ENCODE measurements around the gene IL1RN. TPM values are rescaled to one million over a fixed set of nuclear protein-coding genes. Genes with fewer than 3 reads are reported as not detected.

Gene IL1RN
- total RNA-seq, 1 donor: 203 TPM

GRCh38 chr2:113166187-113166645, 38.8 kb downstream of the IL1RN start:
- H3K27me3 ChIP-seq (ENCODE audit: insufficient read depth, low read length): no peaks in the 10 kb centered on the region

DNA sequence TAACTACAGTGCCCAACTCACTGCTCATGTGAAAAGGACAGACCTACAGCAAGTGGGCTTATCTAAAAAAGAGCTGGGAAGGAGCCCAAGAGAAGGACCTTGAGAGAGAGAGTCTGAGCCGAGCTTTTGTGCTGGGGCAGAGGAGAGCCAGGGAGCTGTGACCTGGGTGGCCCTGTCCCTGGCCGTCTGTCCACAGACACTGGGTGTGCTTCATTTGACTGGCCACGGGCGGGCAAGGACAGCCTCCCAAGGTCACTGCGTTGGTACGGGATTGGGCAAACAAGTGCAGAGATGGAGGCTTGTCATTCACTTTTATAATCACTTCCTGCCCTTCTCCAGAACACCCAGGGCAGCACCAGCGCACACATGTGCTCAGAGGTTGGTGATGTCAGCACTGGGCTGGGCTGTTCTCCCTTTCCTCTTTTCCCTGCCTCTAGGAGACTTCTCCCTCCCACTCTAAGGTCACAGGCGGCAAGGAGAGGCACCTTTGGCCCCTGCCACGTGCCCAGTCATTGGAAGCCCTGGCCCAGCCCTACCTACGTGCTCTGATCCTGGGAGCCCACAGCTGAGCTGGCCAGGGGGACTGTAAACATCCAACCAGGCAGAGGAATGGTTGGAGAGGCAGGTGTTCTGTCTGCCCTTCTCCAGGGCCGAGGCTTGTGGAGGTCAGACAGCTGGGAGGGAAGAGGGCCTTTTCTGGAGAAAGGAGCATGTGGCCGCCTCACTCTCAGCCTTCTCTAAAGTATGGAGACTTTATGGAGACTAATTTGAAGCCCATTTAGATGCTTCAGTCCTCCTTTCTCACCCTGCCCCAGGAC, 39.9 kb downstream of the IL1RN start:
- Histone ChIP-seq H3K4me1 (ENCODE audit: insufficient read depth, low read length) (peaks cover 50% of the 10 kb centered on the region), H3K9me3 (ENCODE audit: low read depth, low read length) (no peaks in the 10 kb centered on the region), H3K27me3 (ENCODE audit: insufficient read depth, low read length) (no peaks in the 10 kb centered on the region), H3K4me3 (ENCODE audit: low read length) (no peak overlapping the region)

More at GRCh38 chr2:113166187-113166645, 38.8 kb downstream of the IL1RN start:
- no peak overlapping the region for H3K4me3 ChIP-seq (ENCODE audit: low read length)
- peaks cover 40% of the 10 kb centered on the region for H3K4me1 ChIP-seq (ENCODE audit: insufficient read depth, low read length)
- H3K9me3 ChIP-seq (ENCODE audit: low read depth, low read length): no peaks in the 10 kb centered on the region

DNA sequence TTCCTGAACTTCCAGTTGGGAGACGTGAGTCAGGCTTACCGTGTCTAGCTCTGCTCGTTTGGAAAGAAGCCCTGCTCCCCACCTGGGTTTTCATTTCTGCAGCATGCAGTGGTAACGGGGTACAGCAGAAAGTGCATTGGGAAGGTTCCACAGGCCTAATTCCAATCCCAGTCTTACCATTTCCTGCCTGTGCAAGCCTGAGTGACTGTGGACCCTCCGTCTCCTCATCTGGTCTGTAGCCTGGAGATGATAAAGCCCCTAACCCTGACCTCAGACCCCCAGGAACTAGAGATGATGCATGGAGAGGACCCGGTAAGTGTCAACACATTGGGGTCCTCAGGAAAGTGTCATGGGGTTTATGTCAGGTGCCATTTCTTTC, 40.6 kb downstream of the IL1RN start:
- H3K4me1 ChIP-seq (ENCODE audit: insufficient read depth, low read length): peaks cover 56% of the 10 kb centered on the region
- no peak overlapping the region for H3K4me3 ChIP-seq (ENCODE audit: low read length)

GRCh38 chr2:113169002-113169530, 41.7 kb downstream of the IL1RN start:
- Histone ChIP-seq H3K4me1 (ENCODE audit: insufficient read depth, low read length) (peaks cover 65% of the 10 kb centered on the region), H3K9me3 (ENCODE audit: low read depth, low read length) (no peaks in the 10 kb centered on the region), H3K4me3 (ENCODE audit: low read length) (no peak overlapping the region), H3K27me3 (ENCODE audit: insufficient read depth, low read length) (no peaks in the 10 kb centered on the region)

More for the DNA sequence above, 40.6 kb downstream of the IL1RN start:
- no peaks in the 10 kb centered on the region for H3K9me3 ChIP-seq (ENCODE audit: low read depth, low read length)
- H3K27me3 ChIP-seq (ENCODE audit: insufficient read depth, low read length): no peaks in the 10 kb centered on the region

- Histone ChIP-seq H3K9me3 (ENCODE audit: low read depth, low read length) (no peaks in the 10 kb centered on the region), H3K4me1 (ENCODE audit: insufficient read depth, low read length) (peaks cover 70% of the 10 kb centered on the region), H3K27me3 (ENCODE audit: insufficient read depth, low read length) (no peaks in the 10 kb centered on the region), H3K4me3 (ENCODE audit: low read length) (no peak overlapping the region)
These were observed 42.2 kb downstream of the IL1RN start for GRCh38 chr2:113169586-113169985.

- no peaks in the 10 kb centered on the region for H3K9me3 ChIP-seq (ENCODE audit: low read depth, low read length)
- no peaks in the 10 kb centered on the region for H3K27me3 ChIP-seq (ENCODE audit: insufficient read depth, low read length)
- peaks cover 84% of the 10 kb centered on the region for H3K4me1 ChIP-seq (ENCODE audit: insufficient read depth, low read length)
- H3K4me3 ChIP-seq (ENCODE audit: low read length): no peak overlapping the region
These were observed 44.1 kb downstream of the IL1RN start for GRCh38 chr2:113171334-113172075.

GRCh38 chr2:113172721-113173541, 45.5 kb downstream of the IL1RN start:
- no peaks in the 10 kb centered on the region for H3K27me3 ChIP-seq (ENCODE audit: insufficient read depth, low read length)
- H3K9me3 ChIP-seq (ENCODE audit: low read depth, low read length): no peaks in the 10 kb centered on the region
- peaks cover 84% of the 10 kb centered on the region for H3K4me1 ChIP-seq (ENCODE audit: insufficient read depth, low read length)
- no peak overlapping the region for H3K4me3 ChIP-seq (ENCODE audit: low read length)

- H3K9me3 ChIP-seq (ENCODE audit: low read depth, low read length): no peaks in the 10 kb centered on the region
- H3K4me1 ChIP-seq (ENCODE audit: insufficient read depth, low read length): peaks cover 84% of the 10 kb centered on the region
- H3K27me3 ChIP-seq (ENCODE audit: insufficient read depth, low read length): no peaks in the 10 kb centered on the region
- H3K4me3 ChIP-seq (ENCODE audit: low read length): peak within 1 kb of the TSS; percentile 63
These were observed 46.4 kb downstream of the IL1RN start, which contains the start of gene PSD4 for GRCh38 chr2:113173542-113174375. Gene PSD4, plus strand, starts transcription at chr2:113173971. Its CDS starts 8,486 bp downstream, at chr2:113182457.

DNA sequence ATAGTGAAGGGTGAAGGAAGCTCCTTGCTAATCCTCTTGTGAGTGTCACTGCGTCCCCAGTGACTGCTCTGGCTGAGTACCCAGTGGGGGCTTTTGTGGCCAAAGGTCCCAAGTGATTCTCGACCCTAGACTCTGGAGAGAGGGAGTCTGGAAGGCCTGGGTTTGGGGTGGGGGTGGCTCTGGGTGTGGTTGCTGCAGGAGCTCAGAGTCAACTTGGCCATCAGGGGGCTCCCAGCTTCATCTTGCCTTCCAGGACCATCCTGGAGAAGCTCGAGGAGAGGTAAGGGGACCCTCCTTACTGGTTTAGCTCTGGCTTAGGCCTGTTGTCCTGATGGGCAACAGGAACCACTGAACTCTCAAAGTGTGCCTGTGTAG, 47.0 kb downstream of the IL1RN start:
- no peaks in the 10 kb centered on the region for H3K27me3 ChIP-seq (ENCODE audit: insufficient read depth, low read length)
- H3K9me3 ChIP-seq (ENCODE audit: low read depth, low read length): no peaks in the 10 kb centered on the region
- H3K4me1 ChIP-seq (ENCODE audit: insufficient read depth, low read length): peaks cover 84% of the 10 kb centered on the region
- H3K4me3 ChIP-seq (ENCODE audit: low read length): peak overlapping the region; percentile 63

DNA sequence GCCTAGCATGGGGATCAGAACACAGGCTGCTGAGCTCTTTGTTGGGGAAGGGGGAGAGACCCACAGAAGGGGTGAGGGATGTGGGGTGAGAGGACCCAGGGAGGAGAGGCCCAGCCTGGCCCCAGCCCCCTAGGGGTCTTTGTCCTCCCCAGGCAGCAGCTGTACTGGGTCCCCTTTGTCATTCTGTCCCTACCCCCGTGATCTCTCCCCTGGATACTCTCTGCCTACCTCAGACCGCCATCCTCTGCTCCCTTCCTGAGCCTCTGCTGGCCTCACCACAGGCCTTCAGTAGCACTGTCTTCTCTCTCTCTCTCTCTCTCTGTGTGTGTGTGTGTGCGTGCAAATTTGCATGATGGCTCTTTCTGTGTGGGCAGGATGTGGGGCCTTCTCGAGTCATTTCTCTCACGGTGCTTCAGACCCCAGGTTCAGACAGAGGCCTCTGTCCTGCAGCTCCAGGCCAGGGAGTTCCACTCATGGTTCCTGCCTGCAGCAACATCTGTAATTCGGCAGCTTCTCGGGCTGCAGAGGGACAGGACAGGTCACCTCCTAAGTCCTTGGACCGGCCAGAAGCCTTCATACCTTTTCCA, 47.7 kb downstream of the IL1RN start:
- H3K27me3 ChIP-seq (ENCODE audit: insufficient read depth, low read length): no peaks in the 10 kb centered on the region

GRCh38 chr2:113175736-113176695, 48.6 kb downstream of the IL1RN start:
- peak overlapping the region; percentile 63 for H3K4me3 ChIP-seq (ENCODE audit: low read length)
- peaks cover 91% of the 10 kb centered on the region for H3K4me1 ChIP-seq (ENCODE audit: insufficient read depth, low read length)
- no peaks in the 10 kb centered on the region for H3K27me3 ChIP-seq (ENCODE audit: insufficient read depth, low read length)
- no peaks in the 10 kb centered on the region for H3K9me3 ChIP-seq (ENCODE audit: low read depth, low read length)

More for the DNA sequence above, 47.7 kb downstream of the IL1RN start:
- Histone ChIP-seq H3K4me3 (ENCODE audit: low read length) (peak overlapping the region; percentile 63), H3K9me3 (ENCODE audit: low read depth, low read length) (no peaks in the 10 kb centered on the region), H3K4me1 (ENCODE audit: insufficient read depth, low read length) (peaks cover 84% of the 10 kb centered on the region)

DNA sequence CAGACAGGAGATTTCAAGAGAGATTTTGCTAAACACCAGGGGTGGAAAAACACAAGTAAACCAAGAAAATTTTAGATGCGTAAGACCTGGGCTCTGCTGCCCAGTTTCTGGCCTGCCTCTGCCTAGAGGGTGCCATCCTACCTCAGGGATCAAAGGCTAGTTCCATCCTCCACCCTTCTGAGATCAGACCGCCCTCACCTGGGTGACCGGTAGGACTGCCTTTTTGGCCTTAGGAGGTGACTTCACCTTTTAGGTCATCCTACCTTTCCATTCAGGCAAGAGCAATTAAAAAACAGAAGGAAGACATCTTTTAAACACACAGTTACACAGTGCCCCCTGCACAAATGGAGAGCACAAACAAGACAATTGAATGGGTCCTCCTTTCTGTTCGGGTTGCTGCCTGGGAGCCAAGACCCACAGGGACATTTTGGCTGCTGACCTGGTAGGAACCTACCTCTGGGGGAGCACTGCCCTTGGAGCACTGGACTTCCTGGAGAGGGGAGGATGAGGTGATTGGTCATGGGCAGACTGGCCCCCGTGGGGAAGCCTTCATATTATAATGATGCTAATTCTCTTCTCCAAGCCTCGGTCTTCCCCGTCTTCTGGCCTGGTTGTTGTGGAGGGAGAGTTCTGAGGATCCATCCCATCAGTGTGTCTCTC, 49.4 kb downstream of the IL1RN start:
- no peaks in the 10 kb centered on the region for H3K9me3 ChIP-seq (ENCODE audit: low read depth, low read length)
- peak overlapping the region; percentile 63 for H3K4me3 ChIP-seq (ENCODE audit: low read length)
- H3K4me1 ChIP-seq (ENCODE audit: insufficient read depth, low read length): peaks cover 91% of the 10 kb centered on the region
- no peaks in the 10 kb centered on the region for H3K27me3 ChIP-seq (ENCODE audit: insufficient read depth, low read length)

All from mononuclear cell (primary cell).